Globus pallidus (tissue), 1 donor: ENCODE results near the gene MAMDC4.
"Not testable (repeated sequence)": the region's sequence is repeated elsewhere in the genome, so short reads cannot be mapped to it uniquely, and the experiment has no call there.

Experiments
- DNase-seq: peaks from one replicate; pipeline ENCODE4 v3.0.0-alpha.2; 2015; ENCODE audit warnings: low spot score

Gene MAMDC4

DNA sequence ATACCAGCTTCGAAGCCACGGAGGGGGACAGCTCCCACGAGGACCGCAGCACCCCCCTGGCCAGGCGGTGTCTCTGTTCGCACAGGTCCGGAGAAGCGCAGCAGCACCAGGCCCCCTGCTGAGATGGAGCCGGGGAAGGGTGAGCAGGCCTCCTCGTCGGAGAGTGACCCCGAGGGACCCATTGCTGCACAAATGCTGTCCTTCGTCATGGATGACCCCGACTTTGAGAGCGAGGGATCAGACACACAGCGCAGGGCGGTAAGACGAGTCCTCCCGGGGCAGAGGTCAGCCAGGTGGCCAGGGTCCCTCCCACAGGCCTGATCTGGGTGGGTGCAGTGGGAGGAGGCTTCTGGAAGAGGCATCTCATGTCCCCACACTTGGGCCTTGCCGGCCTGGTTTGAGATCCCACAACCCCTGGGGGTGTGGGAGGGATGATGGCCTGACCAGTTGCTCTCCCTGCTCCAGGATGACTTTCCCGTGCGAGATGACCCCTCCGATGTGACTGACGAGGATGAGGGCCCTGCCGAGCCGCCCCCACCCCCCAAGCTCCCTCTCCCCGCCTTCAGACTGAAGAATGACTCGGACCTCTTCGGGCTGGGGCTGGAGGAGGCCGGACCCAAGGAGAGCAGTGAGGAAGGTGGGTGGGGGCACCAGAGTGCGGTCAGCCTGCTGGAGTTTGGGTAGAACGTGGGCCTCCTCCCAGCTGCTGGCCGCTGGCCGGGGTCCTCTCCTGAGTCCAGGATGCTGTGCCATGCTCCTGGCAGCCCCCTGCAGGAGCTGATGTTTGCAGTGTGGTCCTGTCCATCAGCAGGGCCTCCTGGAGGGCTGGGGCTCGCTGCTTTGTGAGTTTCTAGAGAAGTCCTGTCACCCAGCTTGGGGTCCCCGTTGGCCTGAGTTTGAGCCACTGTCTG, 12.7 kb upstream of the MAMDC4 start:
- DNase-seq: no peak

DNA sequence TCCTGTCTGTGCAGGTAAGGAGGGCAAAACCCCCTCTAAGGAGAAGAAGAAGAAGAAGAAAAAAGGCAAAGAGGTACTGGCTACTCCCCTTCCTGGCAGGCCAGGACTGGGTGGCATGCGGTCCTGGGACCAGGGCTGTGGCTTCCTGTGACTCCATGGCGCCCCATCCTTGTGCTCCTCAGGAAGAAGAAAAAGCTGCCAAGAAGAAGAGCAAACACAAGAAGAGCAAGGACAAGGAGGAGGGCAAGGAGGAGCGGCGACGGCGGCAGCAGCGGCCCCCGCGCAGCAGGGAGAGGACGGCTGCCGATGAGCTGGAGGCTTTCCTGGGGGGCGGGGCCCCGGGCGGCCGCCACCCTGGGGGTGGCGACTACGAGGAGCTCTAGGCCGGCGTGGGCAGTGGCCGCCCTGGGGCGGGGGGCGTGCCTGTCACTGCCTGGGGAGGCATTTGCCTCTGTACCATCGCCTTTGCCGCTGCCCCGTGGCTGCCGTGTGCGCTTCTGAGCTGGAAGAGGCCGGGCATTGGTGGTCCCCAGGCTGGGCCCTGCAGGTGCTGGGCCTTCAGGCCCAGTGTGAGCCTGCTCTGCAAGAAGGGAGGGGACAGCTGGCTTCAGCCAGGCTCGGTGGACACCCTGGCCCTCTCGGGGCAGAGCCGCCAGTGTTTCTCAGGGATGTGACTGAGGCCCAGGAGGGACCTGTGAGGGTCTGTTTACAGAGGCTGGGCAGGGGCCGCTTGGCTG, 11.8 kb upstream of the MAMDC4 start:
- DNase-seq: no peak

DNA sequence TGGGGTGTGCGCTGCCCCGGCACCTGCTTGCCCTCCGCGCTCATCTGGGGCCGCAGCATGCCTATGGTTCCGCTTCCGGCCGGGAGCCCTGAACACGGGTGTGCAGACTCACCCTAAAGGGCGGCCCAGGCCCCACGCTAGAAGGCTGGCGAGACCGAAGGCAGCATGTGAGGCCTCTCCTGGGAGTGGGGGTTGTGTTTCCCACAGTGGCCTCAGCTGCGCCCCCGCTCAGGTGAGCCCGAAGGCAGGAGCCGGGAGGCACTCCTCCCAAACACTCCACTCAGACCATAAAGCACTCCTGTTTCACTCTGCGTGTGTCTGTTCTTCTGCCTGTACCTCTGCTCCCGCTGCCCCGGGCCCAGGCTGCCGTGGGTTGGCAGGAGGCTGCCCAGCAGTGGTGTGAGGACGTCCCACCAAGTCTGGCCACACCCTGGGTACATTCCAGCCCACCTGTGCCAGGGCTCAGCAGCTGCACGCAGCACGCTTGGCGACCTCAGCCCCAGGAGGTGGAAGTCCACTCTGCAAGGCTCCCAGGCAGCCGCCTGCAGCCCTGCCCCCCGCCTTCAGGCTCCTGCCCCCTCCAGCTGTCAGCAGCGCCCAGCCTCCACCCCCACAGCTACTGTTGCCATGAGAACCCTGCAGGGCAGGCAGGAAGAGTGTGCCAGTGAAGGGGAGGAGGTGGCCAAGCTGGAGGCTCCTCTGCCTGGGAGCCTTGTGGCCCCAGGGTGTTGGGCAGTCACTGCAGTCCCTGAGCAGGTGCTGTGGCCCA, 11.1 kb upstream of the MAMDC4 start:
- peak; percentile 88 for DNase-seq

DNA sequence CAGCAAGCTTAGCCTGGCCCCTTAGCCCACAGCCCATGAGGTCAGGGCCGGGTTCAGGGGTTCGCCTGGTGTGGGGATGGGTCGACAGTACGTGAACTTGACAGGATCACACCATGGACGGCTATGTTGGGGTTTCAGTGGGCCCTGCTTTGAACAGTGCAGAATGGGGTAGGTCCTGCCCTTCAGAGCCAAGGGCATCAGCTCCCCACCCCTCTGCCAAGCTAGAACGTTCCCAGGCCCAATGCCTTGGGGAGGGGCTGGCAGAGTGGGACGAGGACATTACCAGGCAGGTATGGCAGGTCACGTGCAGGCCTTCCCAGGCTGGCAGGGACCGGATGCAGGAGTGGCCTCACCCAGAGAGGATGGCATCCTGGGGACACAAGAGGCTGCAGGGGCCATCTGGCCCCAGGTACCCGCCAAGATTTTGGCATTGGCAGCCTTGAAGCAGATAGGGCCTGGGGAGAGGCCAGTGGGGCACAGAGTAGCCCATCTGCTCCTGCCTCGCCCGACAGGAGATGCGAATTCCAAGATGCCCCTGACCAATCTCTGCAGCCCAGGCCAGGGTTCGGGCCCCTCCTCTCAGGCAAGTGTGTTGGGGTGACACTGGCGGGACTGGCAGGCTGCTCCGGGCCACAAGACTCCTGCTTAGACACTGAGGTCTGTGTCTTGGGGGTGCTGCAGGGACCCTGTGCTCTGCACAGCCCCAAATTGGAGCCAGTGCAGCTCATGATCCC, 10.3 kb upstream of the MAMDC4 start:
- not testable (repeated sequence) for DNase-seq

DNA sequence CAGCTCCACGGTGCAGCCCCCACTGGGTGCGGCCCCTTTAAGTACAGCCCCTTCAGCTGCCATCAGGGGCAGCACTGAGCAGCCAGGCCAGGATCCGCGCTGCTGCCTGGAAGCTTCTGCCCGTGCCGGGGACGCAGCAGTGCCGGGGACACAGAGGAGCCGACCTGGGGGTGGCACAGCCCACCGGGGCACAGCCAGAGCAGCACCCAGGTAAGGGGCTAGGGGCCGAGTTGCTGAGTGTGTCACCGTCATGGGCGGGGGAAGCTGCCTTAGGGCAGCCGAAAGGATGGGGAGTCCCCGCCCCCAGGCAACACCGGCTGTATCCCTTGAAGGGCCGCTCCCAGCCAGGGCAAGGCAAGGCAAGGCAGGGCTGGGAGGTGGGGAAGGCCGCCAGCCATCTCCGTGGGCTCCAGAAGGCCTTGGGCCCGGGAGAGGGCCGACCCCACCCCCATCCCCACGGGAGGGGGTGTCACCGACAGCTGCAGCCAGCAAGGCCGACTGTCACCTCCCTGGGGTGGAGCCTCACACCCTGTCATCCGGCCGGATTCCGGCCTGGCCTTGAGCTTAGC, 9.7 kb upstream of the MAMDC4 start, which contains the start of gene AJM1:
AJM1 (plus strand) TSS at position 99 of the 569 bp plus-strand sequence. CDS start 1,937 bp downstream, outside the sequence.
- peak; percentile 79 for DNase-seq

DNA sequence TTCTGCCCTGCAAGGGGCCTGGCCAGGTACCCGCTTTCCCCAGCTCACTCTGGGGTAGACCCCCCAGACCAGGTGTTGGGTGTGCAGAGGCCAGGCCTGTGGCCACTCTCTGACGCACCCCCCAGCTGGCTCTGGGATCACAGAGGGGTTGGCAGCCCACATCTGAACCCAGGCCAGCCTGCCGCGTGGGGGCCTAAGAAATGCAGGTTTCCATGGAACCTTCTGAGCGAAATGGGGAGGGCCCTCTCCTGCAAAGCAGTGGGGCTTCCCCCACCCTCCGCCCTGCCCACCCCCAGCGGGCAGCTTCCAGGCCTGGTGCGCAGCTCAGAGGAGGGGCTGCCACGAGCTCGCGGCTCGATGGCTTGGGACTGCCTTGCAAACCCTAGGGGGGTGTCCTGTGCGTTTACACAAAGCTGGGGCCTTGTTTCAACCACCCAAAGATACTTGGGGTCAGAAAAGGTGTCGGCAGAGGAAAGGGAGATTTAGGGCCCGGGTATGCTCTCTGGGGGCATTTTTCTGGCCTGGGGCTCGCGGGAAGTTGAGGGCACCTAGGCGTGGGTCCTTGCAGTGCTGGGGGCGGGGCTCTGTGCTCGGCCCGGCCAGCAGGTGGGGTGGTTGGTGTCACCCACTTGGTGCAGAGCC, 8.9 kb upstream of the MAMDC4 start:
- DNase-seq: not testable (repeated sequence)

DNA sequence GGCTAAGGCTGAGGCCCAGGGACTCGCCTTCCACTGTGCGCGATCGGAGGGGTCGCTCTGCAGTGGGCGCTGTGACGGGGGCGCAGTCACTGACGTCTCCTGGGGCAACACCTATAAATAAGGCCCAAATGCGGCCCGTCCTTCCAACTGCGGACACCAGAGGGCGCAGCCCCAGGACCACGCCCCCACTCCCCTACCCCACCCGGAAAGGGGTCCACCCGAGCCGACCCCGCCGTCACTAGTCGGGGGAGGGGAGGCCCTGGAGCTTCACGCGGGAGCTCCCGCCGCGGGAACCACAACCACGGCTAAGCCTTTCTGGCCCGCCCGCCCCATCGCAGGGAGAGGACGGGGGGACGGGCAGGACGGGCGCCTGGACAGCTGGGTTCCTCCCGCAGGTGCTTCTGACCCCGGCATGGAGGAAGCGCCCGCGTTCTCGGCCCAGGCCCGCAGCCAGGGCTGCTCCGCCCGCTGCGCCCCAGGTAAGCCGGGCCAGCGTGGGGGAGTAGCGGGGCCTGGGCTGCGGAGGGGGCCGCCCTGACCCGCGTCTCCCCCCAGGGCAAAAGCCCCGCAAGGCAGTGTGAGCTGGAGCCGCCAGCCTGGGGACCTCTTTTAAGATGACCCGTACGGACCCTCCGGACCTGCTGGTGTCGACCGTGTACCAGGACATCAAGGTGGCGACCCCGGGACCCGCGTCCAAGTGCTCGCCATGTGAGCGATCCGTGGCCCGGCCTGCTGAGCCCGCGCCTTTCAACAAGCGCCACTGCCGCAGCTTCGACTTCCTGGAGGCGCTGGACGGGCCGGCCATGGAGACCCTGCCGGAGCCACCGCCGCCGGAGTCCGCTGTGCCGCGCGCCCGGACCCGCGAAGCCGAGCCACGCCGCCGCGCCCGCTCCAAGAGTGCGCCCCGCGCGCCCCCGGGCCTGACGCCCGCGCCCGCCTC, 8.1 kb upstream of the MAMDC4 start:
- DNase-seq: not testable (repeated sequence)

DNA sequence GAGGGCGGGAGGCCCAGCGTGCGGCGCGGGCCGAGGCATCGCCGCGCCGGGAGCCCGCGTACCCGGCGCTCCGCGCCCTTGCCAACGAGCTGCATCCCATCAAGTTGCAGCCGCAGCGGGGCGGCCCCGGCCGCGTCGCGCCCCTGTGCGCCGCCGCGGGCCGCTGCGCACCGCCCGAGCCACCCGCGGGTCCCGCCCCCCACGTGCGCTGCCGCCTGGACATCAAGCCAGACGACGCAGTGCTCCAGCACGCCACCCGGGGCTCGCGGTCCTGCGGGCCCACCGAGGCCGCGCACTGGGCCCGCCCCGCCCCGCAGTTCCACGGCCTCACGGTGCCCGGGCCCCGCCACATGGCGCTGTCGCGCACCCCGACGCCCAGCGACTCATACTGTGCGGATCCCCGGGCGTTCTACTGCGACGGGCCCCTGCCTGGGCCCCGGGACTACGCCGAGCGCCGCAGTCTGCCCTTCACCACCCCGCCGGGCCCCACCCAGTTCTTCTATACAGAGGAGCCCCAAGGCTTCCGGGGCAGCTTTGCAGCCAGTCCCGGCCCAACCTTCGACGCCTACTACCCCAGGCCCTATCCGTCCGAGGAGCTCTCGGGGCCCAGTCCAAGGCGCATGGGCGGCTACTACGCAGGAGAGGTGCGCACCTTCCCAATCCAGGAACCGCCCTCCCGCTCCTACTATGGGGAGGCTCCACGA, 7.2 kb upstream of the MAMDC4 start:
- DNase-seq: no peak

DNA sequence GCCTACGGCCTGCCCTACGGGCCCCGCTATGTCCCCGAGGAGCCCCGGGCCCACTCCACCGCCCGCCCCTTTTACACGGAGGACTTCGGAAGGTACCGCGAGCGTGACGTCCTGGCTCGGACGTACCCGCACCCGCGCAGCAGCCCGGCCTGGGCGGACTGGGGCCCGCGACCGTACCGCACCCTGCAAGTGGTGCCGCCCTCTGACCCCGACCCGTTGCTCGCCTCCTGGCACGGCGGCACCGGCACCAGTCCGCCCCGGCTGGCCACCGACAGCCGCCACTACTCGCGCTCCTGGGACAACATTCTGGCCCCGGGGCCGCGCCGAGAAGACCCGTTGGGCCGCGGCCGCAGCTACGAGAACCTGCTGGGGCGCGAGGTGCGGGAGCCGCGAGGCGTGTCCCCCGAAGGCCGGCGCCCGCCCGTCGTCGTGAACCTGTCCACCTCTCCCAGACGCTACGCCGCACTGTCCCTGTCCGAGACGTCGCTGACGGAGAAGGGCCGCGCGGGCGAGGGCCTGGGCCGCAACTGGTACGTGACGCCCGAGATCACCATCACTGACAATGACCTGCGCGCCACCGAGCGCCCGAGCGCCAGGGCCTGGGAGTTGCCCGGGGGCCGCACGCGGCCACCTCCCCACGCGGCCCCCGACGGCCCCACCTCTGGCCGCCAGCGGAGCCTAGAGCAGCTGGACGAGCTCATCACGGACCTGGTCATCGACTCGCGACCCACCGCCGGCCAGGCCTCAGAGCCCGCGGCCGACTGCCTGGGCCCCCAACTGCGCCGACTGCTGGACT, 6.5 kb upstream of the MAMDC4 start:
- no peak for DNase-seq

DNA sequence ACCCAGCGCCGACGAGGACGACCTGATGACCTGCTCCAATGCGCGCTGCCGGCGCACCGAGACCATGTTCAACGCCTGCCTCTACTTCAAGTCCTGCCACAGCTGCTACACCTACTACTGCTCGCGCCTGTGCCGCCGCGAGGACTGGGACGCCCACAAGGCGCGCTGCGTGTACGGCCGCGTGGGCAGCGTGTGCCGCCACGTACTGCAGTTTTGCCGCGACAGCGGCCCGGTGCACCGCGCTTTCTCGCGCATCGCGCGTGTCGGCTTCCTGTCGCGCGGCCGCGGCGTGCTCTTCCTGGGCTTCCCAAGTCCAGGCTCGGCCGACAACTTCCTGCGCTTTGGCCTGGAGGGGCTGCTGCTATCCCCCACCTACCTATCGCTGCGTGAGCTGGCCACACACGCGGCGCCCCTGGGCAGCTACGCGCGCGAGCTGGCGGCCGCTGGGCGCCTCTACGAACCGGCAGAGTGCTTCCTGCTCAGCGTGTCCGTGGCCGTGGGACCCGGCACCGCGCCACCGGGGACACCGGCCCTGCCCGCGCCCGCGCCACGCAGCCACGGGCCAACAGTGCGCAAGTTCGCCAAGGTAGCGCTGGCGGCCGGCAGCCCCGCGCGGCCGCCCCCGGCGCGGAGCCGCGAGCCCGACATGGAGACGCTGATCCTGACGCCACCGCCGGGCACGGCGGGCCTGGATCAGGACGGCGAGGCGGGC, 5.6 kb upstream of the MAMDC4 start:
- no peak for DNase-seq

DNA sequence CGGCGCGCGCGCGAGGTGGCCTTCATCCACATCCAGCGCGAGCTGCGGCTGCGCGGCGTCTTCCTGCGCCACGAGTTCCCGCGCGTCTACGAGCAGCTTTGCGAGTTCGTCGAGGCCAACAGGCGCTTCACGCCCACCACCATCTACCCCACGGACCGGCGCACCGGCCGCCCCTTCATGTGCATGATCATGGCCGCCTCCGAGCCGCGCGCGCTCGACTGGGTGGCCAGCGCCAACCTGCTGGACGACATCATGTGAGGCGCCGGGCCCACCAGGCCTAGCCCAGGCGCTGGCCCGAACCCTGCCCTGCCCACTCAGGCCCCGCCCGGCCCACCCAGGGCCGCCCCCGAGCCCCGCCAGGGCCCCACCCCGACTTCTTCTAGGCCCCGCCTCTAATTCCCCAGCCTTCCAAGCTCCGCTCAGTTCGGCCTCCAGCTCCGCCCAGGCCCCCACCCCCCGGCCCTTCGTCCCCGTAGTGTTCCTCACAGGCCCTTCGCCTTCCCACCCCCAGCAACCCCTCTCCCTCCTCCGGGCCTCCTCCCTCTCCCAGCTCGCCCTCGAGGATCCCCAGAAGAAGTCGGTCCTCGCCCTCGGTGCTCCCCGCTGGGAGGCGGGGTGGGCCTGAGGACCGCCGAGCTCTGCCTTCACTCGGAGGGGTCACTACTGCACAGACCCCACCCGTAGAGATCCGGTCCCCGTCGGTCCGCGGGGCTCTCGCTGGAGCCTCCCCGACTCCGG, 4.9 kb upstream of the MAMDC4 start:
- no peak for DNase-seq

DNA sequence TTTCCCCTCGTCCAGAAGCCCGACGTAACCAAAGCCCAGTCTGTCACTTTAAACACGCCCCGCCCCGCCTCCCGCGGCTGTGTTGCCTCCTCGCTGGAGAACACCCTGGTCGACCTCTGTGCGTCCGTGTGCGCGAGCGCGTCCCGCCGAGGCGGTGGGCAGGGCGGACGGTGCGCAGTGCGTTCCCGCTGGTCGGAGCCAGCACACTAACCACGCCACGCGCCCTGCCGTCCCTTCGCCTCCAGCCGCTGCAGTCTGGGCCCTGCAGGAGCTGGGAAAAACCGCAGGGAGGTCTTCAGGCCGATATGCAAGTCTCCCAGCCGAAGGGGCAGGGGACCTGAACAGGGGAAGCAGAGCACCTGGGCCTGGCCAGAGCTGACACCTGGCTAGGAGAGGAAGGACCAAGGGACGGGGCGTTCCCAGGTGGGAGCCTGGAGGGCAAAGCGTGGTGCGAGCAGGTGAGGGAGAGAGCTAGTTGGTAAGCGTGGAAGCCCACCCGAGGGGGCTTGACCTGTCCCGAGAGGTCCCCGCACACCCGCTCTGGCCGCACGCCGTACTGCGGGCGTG, 4.2 kb upstream of the MAMDC4 start:
- no peak for DNase-seq

DNA sequence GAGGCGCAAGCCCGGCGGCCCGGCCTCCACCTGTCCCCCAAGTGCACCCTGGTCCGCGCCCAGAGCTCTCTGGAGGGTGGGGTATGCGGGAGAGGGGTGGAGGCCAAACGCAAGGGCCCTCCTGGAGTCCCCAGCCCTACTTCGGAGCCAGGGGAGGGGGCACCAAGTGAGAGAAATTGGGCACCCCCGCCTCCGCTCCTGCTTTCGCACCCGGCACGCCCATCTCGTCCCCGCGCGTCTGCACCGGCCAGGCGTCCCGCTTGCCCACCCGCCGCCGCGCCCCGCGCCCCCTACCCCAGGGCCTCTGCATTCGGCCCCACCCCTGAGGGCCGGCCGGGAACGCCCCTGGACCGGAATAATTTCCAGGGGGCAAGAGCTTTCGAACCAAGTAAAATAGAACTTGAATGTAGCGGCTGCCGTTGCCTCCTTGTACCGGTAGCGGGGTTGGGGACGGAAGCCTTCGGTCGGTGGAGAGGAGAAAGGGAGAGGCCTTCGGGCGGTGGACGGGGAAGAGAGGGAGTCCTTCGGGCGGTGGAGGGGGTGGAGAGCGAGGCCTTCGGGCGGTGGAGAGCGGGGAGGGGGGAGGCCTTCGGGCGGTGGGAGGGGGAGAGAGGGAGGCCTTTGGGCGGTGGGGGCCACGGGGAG, 3.6 kb upstream of the MAMDC4 start:
- no peak for DNase-seq

DNA sequence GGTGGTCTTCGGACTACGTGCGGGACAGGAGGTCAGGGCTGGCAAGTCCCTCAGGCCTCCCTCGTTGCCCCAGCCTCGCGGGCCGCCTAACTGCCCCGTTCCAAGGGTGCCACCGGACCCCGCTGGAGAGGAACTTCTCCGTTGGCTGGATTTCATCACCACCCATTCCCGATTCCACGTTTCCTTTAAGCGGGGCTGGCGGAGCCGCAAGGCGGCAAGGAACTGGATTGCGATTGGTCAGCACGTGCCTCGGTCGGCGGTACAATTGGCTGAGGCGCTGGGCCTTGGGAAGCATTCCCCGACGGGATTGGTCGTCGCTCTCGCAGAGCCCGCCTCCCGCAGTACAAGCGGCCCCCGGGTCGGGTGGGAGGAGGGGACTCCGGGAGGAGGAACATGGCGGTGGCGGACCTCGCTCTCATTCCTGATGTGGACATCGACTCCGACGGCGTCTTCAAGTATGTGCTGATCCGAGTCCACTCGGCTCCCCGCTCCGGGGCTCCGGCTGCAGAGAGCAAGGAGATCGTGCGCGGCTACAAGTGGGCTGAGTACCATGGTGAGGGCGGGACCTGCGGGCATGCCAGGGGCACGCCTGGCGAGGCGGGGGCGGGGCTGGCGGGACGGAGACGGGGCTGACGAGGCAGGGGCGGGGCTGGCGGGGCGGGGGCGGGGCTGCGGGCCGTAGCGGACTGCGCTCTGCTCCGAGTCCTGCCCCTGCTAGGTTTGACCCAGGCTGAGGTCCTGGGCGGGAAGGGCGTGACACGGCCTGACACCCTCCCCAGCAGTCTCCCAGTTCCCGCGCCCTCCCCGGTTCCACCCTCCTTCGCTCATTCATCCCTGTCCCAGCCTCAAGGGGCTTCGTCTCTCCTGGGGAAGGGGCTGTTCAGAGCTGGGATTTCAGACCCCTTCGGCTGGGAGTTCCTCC, 2.8 kb upstream of the MAMDC4 start, which contains the start of gene PHPT1:
PHPT1 (plus strand) TSS at position 372 of the 922 bp plus-strand sequence; CDS start at position 394, 22 bp downstream.
- DNase-seq: peak; percentile 99
